Activated T-cell treated with anti-CD3 and anti-CD28 coated beads, Interleukin-2, amount 50 U/mL, for 24 hours (primary cell): Measurements from ENCODE around the gene TPRX1.
"Not testable (repeated sequence)": the region's sequence is repeated elsewhere in the genome, so short reads cannot be mapped to it uniquely, and the experiment has no call there.

ENCODE experiments used
- DNase-seq: peaks from one replicate; pipeline ENCODE4 v3.0.0-alpha.2; 2020
- H3K27ac Mint-ChIP-seq: 2 replicates; pipeline ENCODE4 v1.8.0; 2020; ENCODE audit warnings: mild to moderate bottlenecking, mixed read lengths
- H3K27me3 Mint-ChIP-seq: 2 replicates; pipeline ENCODE4 v1.8.0; 2020; ENCODE audit warnings: mixed read lengths
- H3K36me3 Mint-ChIP-seq: 2 replicates; pipeline ENCODE4 v1.8.0; 2020; ENCODE audit warnings: low read depth, mixed read lengths
- H3K4me1 Mint-ChIP-seq: 2 replicates; pipeline ENCODE4 v1.8.0; 2020; ENCODE audit warnings: low read depth, mixed read lengths
- H3K4me3 Mint-ChIP-seq: 2 replicates; pipeline ENCODE4 v1.8.0; 2020; ENCODE audit warnings: mild to moderate bottlenecking, moderate library complexity, mixed read lengths
- H3K9me3 Mint-ChIP-seq: 2 replicates; pipeline ENCODE4 v1.8.0; 2020; ENCODE audit warnings: mixed read lengths

TPRX1 gene, protein sequence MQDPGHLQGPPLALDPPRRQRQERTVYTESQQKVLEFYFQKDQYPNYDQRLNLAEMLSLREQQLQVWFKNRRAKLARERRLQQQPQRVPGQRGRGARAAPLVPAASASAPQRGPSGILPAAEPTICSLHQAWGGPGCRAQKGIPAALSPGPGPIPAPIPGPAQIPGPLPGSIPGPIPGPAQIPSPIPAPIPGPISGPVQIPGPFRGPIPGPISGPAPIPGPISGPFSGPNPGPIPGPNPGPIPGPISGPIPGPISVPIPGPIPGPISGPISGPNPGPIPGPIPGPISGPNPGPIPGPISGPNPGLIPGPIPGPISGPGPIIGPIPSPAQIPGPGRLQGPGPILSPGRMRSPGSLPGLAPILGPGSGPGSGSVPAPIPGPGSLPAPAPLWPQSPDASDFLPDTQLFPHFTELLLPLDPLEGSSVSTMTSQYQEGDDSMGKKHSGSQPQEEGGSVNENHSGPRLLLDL

GRCh38 chr19:47804451-47804850 is at the start of gene TPRX1:
Gene TPRX1, minus strand, starts transcription at chr19:47804551. Its CDS starts 12 bp downstream, at chr19:47804539.
- DNase-seq, H3K4me1 Mint-ChIP-seq, H3K27ac Mint-ChIP-seq, H3K4me3 Mint-ChIP-seq, H3K36me3 Mint-ChIP-seq, H3K9me3 Mint-ChIP-seq, H3K27me3 Mint-ChIP-seq: not testable (repeated sequence)

DNA sequence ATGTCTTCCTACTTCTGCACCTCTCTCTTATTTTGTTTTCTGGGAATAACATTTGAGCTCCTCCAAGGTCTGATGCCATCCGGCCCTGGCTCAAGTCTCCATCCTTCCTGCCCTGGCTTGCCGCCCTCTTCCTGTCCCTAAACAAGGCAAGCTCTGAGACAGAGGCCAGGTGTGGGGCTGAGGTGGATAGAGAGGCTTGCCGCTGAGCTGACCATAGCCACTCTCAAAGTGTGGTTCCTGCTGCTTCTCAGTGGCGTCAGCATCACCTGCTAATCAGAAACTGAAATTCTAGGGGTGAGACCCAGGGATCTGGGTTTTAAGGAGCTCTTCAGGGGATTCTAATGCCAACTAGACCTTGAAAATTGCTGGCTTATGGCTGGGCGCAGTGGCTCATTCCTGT is 48.7 kb upstream of the TPRX1 start:
- Mint-ChIP-seq H3K4me3 (no peak overlapping the region), H3K27ac (no peak overlapping the region), H3K9me3 (no peaks in the 10 kb centered on the region), H3K27me3 (peaks cover 54% of the 10 kb centered on the region), H3K36me3 (no peaks in the 10 kb centered on the region), H3K4me1 (peaks cover 12% of the 10 kb centered on the region)
- no peak for DNase-seq

DNA sequence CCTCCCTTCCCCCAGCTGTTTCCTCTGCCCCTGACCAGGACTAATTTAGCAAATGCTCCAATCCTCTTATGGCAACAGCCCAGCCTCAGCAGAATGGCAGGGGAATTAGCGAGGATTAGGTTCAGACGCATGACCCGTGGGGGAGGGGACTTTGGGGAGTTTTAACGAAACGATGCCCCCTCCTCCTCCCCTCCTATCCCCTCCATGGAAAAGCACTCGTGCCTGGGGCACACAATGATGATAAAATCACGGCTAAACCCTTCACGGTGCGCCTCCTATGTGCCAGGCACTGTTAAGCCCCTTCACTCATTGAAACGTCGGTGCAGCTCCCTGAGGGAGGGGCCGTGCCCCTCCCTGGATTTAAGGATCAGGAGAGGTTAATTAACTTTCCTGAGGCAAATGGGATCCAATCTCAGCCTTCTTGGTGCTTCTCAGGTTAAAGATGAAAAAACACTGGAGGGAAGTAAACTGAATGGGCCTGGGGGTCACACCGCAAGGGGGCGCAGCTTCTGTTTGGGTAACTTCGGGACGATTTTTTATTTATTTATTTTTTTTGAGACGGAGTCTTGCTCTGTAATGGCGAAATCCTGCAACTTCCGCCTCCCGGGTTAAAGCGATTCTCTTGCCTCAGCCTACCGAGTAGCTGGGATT is 44.6 kb upstream of the TPRX1 start:
- peaks cover 53% of the 10 kb centered on the region for H3K27me3 Mint-ChIP-seq
- no peaks in the 10 kb centered on the region for H3K9me3 Mint-ChIP-seq
- H3K4me1 Mint-ChIP-seq, result peaks cover 8% of the 10 kb centered on the region
- H3K27ac Mint-ChIP-seq, result no peak overlapping the region
- H3K36me3 Mint-ChIP-seq, result no peaks in the 10 kb centered on the region
- H3K4me3 Mint-ChIP-seq, result peak overlapping the region; percentile 25
- DNase-seq, result peak; percentile 45

DNA sequence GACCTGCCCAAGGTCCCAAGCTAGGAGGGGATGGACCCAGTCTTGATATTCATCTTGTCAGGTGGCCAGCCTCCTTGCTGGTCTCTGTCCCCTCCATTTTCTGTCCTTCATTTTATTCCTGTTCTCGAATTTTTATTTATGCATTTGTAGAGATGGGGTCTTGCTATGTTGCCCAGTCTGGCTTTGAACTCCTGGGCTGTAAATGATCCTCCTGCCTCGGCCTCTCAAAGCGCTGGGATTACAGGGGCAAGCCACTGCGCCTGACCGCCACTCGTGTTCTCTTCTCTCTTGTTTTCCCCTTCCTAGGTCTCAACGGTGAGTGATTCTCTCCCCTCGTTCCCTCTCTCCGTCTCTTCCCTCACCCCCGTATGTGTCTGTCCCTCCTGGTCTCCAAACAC is 44.1 kb upstream of the TPRX1 start:
- Mint-ChIP-seq H3K27ac (no peak overlapping the region), H3K4me3 (no peak overlapping the region), H3K27me3 (peaks cover 48% of the 10 kb centered on the region), H3K9me3 (no peaks in the 10 kb centered on the region), H3K4me1 (peaks cover 8% of the 10 kb centered on the region), H3K36me3 (no peaks in the 10 kb centered on the region)
- DNase-seq, result no peak

GRCh38 chr19:47842941-47843340 is 38.6 kb upstream of the TPRX1 start:
- peaks cover 24% of the 10 kb centered on the region for H3K27me3 Mint-ChIP-seq
- no peaks in the 10 kb centered on the region for H3K4me1 Mint-ChIP-seq
- no peaks in the 10 kb centered on the region for H3K9me3 Mint-ChIP-seq
- H3K27ac Mint-ChIP-seq, result no peak overlapping the region
- H3K4me3 Mint-ChIP-seq, result no peak overlapping the region
- no peak for DNase-seq
- no peaks in the 10 kb centered on the region for H3K36me3 Mint-ChIP-seq

GRCh38 chr19:47839913-47840312 is 35.6 kb upstream of the TPRX1 start:
- Mint-ChIP-seq H3K27me3 (peaks cover 16% of the 10 kb centered on the region), H3K36me3 (no peaks in the 10 kb centered on the region), H3K27ac (no peak overlapping the region), H3K4me1 (no peaks in the 10 kb centered on the region), H3K4me3 (no peak overlapping the region), H3K9me3 (no peaks in the 10 kb centered on the region)
- DNase-seq, result no peak

DNA sequence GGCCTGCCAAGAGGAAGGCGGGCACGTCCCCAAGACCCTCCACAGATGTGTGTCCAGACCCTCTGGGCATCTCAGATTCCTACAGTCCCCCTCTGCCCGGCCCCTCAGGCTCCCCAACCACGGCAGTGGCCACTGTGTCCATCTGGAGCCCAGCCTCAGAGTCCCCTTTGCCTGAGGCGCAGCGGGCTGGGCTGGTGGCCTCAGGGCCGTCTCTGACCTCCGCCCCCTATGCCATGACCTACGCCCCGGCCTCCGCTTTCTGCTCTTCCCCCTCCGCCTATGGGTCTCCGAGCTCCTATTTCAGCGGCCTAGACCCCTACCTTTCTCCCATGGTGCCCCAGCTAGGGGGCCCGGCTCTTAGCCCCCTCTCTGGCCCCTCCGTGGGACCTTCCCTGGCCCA is 35.1 kb upstream of the TPRX1 start:
- H3K4me1 Mint-ChIP-seq, result no peaks in the 10 kb centered on the region
- H3K27me3 Mint-ChIP-seq, result peaks cover 16% of the 10 kb centered on the region
- no peaks in the 10 kb centered on the region for H3K9me3 Mint-ChIP-seq
- H3K36me3 Mint-ChIP-seq, result no peaks in the 10 kb centered on the region
- no peak overlapping the region for H3K27ac Mint-ChIP-seq
- no peak for DNase-seq
- H3K4me3 Mint-ChIP-seq, result no peak overlapping the region

DNA sequence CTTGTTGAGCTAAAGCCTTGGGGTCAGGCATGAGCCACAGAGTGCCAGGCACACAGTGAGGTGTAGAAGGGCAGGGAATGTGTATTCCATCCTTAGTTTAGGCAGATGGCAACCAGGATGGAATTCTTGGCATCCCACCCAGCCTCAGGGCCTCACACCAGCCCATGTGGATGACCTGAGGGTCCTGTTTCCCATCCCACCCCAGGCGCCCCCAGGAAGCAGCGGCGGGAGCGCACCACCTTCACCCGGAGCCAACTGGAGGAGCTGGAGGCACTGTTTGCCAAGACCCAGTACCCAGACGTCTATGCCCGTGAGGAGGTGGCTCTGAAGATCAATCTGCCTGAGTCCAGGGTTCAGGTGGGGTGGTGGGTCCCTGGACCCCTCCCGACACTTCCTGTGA is 31.7 kb upstream of the TPRX1 start:
- no peaks in the 10 kb centered on the region for H3K9me3 Mint-ChIP-seq
- H3K4me3 Mint-ChIP-seq, result no peak overlapping the region
- H3K27me3 Mint-ChIP-seq, result peaks cover 4% of the 10 kb centered on the region
- H3K27ac Mint-ChIP-seq, result no peak overlapping the region
- no peak for DNase-seq
- H3K36me3 Mint-ChIP-seq, result no peaks in the 10 kb centered on the region
- no peaks in the 10 kb centered on the region for H3K4me1 Mint-ChIP-seq

- H3K4me3 Mint-ChIP-seq, result no peak overlapping the region
- no peak for DNase-seq
- no peaks in the 10 kb centered on the region for H3K9me3 Mint-ChIP-seq
- H3K36me3 Mint-ChIP-seq, result no peaks in the 10 kb centered on the region
- no peaks in the 10 kb centered on the region for H3K4me1 Mint-ChIP-seq
- H3K27ac Mint-ChIP-seq, result no peak overlapping the region
- peaks cover 4% of the 10 kb centered on the region for H3K27me3 Mint-ChIP-seq
These were observed 28.4 kb upstream of the TPRX1 start for GRCh38 chr19:47832723-47833122.

- DNase-seq, result no peak
- H3K36me3 Mint-ChIP-seq, result no peaks in the 10 kb centered on the region
- no peak overlapping the region for H3K4me3 Mint-ChIP-seq
These were observed 22.4 kb upstream of the TPRX1 start for GRCh38 chr19:47826800-47827199.

DNA sequence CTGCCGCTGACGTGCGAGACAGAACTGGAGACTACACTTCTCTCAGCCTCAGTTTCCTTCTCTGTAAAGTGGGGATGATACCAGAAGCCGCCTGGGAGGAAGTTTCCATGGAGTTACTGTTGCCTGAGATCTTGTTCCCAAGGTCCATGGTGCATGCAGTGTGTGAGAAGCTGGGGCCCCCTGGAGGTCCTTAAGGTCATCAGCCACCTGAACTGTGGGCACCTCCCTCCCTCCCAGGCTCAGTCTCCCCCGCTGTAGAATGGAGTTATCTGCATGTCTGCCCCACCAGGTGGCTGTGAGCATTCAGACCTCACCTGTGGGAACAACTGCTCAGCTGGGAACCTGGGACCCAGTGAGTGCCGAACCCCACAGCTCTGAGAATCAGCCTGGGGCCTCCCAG is 20.0 kb upstream of the TPRX1 start:
- Mint-ChIP-seq H3K9me3 (no peaks in the 10 kb centered on the region), H3K4me1 (no peaks in the 10 kb centered on the region), H3K27ac (no peak overlapping the region), H3K36me3 (no peaks in the 10 kb centered on the region), H3K27me3 (peaks cover 25% of the 10 kb centered on the region), H3K4me3 (no peak overlapping the region)
- DNase-seq, result no peak

More at GRCh38 chr19:47826800-47827199, 22.4 kb upstream of the TPRX1 start:
- peaks cover 6% of the 10 kb centered on the region for H3K27me3 Mint-ChIP-seq
- H3K27ac Mint-ChIP-seq, result no peak overlapping the region
- no peaks in the 10 kb centered on the region for H3K9me3 Mint-ChIP-seq
- no peaks in the 10 kb centered on the region for H3K4me1 Mint-ChIP-seq

GRCh38 chr19:47821460-47822020 is 17.2 kb upstream of the TPRX1 start, which contains the start of gene CRX:
Gene CRX, plus strand, starts transcription at chr19:47821937. Its CDS starts 12,507 bp downstream, at chr19:47834444.
- H3K27me3 Mint-ChIP-seq, result peaks cover 46% of the 10 kb centered on the region

DNA sequence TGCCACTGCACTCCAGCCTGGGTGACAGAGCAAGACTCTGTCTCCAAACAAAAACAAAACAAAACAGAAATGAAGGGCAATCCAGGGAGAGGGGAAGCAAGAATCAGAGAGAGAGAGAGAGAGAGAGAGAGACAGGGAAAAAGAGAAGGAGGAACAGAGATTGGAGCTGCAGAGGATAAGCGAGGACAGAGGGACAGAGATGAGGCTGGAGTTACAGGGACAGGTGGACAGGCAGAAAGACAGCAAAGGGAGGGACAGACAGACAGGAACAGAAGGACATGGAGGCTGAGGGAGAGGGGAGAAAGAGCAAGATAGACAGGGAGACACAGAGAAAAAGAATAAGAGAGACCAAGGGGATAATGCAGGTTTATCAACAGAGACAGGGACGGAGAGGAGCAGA is 16.1 kb upstream of the TPRX1 start:
- H3K27ac Mint-ChIP-seq, result no peak overlapping the region
- H3K4me1 Mint-ChIP-seq, result no peaks in the 10 kb centered on the region
- H3K27me3 Mint-ChIP-seq, result peaks cover 46% of the 10 kb centered on the region
- DNase-seq, result no peak
- H3K36me3 Mint-ChIP-seq, result no peaks in the 10 kb centered on the region
- H3K9me3 Mint-ChIP-seq, result no peaks in the 10 kb centered on the region
- no peak overlapping the region for H3K4me3 Mint-ChIP-seq

More at GRCh38 chr19:47821460-47822020, 17.2 kb upstream of the TPRX1 start, which contains the start of gene CRX:
- Mint-ChIP-seq H3K4me3 (no peak within 1 kb of the TSS), H3K4me1 (no peaks in the 10 kb centered on the region), H3K9me3 (no peaks in the 10 kb centered on the region), H3K27ac (no peak within 1 kb of the TSS), H3K36me3 (no peaks in the 10 kb centered on the region)
- no peak for DNase-seq

GRCh38 chr19:47819858-47820257 is 15.5 kb upstream of the TPRX1 start:
- Mint-ChIP-seq H3K9me3 (no peaks in the 10 kb centered on the region), H3K27me3 (peaks cover 46% of the 10 kb centered on the region)

GRCh38 chr19:47818221-47818620 is 13.9 kb upstream of the TPRX1 start:
- peaks cover 49% of the 10 kb centered on the region for H3K27me3 Mint-ChIP-seq
- not testable (repeated sequence) for H3K27ac Mint-ChIP-seq, H3K36me3 Mint-ChIP-seq, H3K4me1 Mint-ChIP-seq, H3K4me3 Mint-ChIP-seq, H3K9me3 Mint-ChIP-seq, DNase-seq

More at GRCh38 chr19:47819858-47820257, 15.5 kb upstream of the TPRX1 start:
- H3K36me3 Mint-ChIP-seq, result no peaks in the 10 kb centered on the region
- no peak overlapping the region for H3K27ac Mint-ChIP-seq
- H3K4me3 Mint-ChIP-seq, result no peak overlapping the region
- no peaks in the 10 kb centered on the region for H3K4me1 Mint-ChIP-seq
- DNase-seq, result no peak
